IPS DF 19.7 (cell line): ENCODE results near the gene PTPRD.

Experiments
- DNase-seq: peaks from one replicate; pipeline ENCODE4 v3.0.0-alpha.2; 2013; ENCODE audit warnings: low read depth, low spot score

Gene PTPRD

GRCh38 chr9:8278048-8278447 is 2334.8 kb downstream of the PTPRD start:
- no peak for DNase-seq

- no peak for DNase-seq
These were observed 2342.6 kb downstream of the PTPRD start for GRCh38 chr9:8270235-8270634.

- DNase-seq: no peak
These were observed 2343.9 kb downstream of the PTPRD start for GRCh38 chr9:8268881-8269280.

- no peak for DNase-seq
These were observed 2344.5 kb downstream of the PTPRD start for GRCh38 chr9:8268216-8268878.

GRCh38 chr9:8267636-8268035 is 2345.2 kb downstream of the PTPRD start:
- no peak for DNase-seq

- DNase-seq: no peak
These were observed 2345.9 kb downstream of the PTPRD start for GRCh38 chr9:8266861-8267260.

- no peak for DNase-seq
These were observed 2347.5 kb downstream of the PTPRD start for GRCh38 chr9:8265281-8265680.
